Forelimb muscle (tissue), 1 donor: ENCODE measurements around the gene BRICD5. TPM values are rescaled to one million over a fixed set of nuclear protein-coding genes. Genes with fewer than 3 reads are reported as not detected.

Experiments used
- DNase-seq: peaks from one replicate; pipeline ENCODE4 v3.0.0-alpha.2; 2013; ENCODE audit warnings: low read depth
- polyA plus RNA-seq: library from polyadenylated mRNA; unstranded; fragments of 120-200 nt; gene quantifications from one replicate; pipeline ENCODE4 v1.2.1, GENCODE V29; 2013; ENCODE audit not compliant: insufficient read length

Gene BRICD5
- polyA plus RNA-seq, 1 donor, result 6.2 TPM

DNA sequence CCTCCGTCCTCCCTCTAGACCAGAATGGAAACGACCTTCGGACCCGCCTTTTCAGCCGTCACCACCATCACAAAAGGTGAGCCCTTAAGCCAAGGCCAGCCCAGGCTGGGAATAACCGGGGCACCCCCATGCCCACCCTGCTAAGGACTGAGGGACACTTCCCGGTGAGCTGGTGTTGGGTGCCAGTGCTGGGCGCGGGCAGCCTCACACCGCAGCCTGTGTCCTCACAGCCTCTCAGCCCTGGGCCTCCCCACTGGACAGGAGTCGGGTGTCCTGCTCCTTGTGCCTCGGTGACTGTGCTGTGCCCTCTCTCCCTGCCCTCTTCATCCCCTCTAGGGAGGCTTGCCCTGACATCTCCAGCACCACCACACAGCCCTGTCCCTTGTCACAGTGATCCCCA is 44.8 kb downstream of the BRICD5 start:
- no peak for DNase-seq

DNA sequence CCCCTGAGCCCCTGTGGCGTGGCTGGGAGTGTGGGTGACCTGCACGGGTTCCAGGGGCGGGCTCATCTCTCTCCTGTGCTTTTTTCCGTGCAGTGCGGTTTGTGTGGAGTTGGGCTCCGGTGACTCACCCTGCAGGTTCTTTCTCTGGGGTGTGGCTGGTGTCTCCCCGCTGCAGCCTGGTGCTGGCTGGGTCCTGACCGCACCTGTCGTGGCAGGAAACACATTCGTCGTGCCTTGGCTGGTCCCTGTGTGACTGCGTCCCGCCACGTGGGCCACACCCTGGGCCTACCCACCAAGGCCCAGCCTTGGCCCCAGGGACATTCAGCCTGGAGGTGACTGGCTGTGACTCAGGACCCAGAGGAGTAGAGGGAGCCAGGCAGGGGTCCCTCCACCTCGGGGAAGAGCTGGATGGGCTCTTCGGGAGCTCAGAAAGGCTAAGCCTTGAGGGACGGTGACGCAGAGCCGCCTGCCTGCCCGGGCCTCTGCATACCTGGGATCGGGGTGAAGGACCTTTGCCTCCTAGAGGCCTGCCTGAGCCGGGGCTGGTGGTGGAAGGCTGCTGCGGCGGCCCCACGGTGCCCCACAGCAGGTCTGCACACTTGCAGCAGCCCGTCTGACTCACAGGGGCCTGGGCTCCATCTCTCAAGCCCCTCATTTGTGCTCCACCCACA is 47.3 kb downstream of the BRICD5 start:
- DNase-seq, result no peak

DNA sequence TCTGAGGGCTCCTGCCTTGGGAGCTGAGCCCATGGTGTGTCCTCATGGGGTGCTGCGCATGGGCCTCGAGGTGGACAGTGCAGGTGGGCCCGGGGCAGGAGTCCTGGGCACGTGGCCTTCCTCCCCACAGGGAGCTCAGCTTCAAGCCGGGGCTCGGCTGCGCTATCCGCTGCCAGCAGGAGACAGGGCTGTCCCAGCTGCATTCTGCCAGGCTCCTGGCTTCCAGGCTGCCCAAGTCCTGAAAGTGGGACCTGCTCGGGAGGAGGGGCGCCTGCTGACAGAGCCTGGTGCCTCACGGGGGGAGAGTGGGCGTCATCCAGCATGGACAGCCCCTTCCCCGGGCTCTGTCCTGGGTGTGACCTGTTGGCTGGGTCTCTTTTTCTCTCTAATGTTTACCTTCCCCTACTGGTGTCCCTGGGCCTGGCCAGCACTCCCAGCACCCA is 48.0 kb downstream of the BRICD5 start:
- no peak for DNase-seq

DNA sequence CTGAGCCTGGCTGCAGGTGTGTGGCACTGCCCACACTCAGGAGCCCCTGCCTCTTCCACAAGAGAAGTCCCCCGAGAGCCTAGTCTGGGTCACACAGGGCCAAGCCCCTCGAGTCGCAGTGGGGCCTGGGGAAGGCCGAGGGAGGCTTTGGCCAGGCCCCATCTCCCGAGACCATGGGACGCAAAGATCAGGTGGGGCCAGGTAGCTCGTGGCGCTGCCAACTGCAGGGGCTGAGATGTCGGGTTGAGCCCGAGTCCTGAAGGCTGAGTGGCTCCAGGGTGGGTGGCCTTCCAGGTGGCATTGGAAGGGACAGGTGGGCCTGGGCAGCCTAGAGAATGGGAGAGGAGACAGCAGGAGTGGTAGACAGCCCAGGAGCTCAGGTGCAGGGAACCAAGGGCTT is 48.8 kb downstream of the BRICD5 start:
- DNase-seq, result no peak

DNA sequence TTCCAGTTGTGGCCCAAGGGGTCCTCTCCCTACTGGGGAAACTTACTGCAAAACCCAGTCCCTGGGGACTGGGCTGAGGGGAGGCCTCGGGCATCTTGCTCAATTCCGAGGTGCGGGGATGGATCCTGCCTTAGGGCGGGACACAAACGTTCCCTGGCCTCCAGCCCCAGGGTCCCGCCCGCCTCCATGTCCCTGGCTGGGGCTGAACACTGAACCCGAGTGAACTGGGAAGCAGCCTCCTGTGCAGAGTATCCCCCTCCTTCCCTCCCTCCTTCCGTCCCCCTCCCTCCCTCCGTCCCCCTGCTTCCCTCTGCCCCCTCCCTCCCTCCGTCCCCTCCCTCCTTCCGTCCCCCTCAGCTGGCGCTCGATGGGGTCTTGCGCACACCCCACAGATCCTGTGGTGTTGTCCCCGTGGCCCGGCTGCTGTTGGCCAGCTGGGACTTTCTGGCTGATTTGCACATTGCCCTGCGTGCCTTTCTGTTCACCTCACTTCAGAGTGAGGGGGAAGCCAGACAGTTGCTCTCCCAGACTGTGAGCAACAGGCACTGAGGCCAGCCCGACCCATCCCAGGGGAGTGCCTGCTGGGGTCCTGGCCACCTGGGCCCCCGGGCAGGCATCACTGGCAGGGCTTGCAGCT is 49.6 kb downstream of the BRICD5 start:
- no peak for DNase-seq

Other genes with a start within 250 kb of the BRICD5 start
- 3,325 TPM for gene RPS2, start 246.0 kb downstream of the BRICD5 start, polyA plus RNA-seq
- not detected for gene RNF151, start 244.0 kb downstream of the BRICD5 start, polyA plus RNA-seq
- gene TBL3, start 238.8 kb downstream of the BRICD5 start, polyA plus RNA-seq, result 28.4 TPM
- 1.4 TPM for gene NOXO1, start 229.4 kb downstream of the BRICD5 start, polyA plus RNA-seq
- gene GFER, start 226.7 kb downstream of the BRICD5 start, polyA plus RNA-seq, result 16.2 TPM
- 1.4 TPM for gene SYNGR3, start 220.9 kb downstream of the BRICD5 start, polyA plus RNA-seq
- 24.9 TPM for gene ZNF598, start 201.0 kb downstream of the BRICD5 start, polyA plus RNA-seq
- 1.1 TPM for gene NPW, start 191.1 kb downstream of the BRICD5 start, polyA plus RNA-seq
- 36.7 TPM for gene NHERF2, start 184.0 kb downstream of the BRICD5 start, polyA plus RNA-seq
- gene NTHL1, start 163.0 kb downstream of the BRICD5 start, polyA plus RNA-seq, result 11.2 TPM
- 70.4 TPM for gene TSC2, start 162.9 kb downstream of the BRICD5 start, polyA plus RNA-seq
- 140 TPM for gene PKD1, start 75.0 kb downstream of the BRICD5 start, polyA plus RNA-seq
- 1.0 TPM for gene RAB26, start 62.2 kb downstream of the BRICD5 start, polyA plus RNA-seq
- gene TRAF7, start 55.1 kb downstream of the BRICD5 start, polyA plus RNA-seq, result 43.7 TPM
- 2.3 TPM for gene CASKIN1, start 14.3 kb downstream of the BRICD5 start, polyA plus RNA-seq
- gene MLST8, start 5.4 kb downstream of the BRICD5 start, polyA plus RNA-seq, result 29.2 TPM
- 15.4 TPM for gene PGP, start 4.0 kb upstream of the BRICD5 start, polyA plus RNA-seq
- gene E4F1, start 12.7 kb upstream of the BRICD5 start, polyA plus RNA-seq, result 14.3 TPM
- gene DNASE1L2, start 25.6 kb upstream of the BRICD5 start, polyA plus RNA-seq, result 1.1 TPM
- 56.3 TPM for gene ECI1, start 40.7 kb upstream of the BRICD5 start, polyA plus RNA-seq
- gene RNPS1, start 57.3 kb upstream of the BRICD5 start, polyA plus RNA-seq, result 160 TPM
- gene ABCA3, start 129.9 kb upstream of the BRICD5 start, polyA plus RNA-seq, result 14.5 TPM
- 6.2 TPM for gene CCNF, start 218.6 kb upstream of the BRICD5 start, polyA plus RNA-seq
- gene TEDC2, start 249.2 kb upstream of the BRICD5 start, polyA plus RNA-seq, result 4.4 TPM